Frontal cortex (tissue), 4 donors: ENCODE measurements around the gene MRGPRD. TPM values are rescaled to one million over a fixed set of nuclear protein-coding genes. Genes with fewer than 3 reads are reported as not detected.

Source experiments
- DNase-seq, 2 donors: peaks; one replicate each; pipeline ENCODE4 v3.0.0; 2012; ENCODE audit warnings: low spot score in 2 of 2
- FAIRE-seq: peaks from 2 replicates; lab custom pipeline; 2012; peaks lifted over from hg19 to GRCh38; lab: Jason Lieb, UNC
- total RNA-seq: library from RNA; depleted of rRNA; stranded (reverse); fragments of >200 nt; gene quantifications from one replicate; pipeline ENCODE4 v1.2.3, GENCODE V29; 2014
- donor health status: control.
- donor health status: control.
- donor health status: control.

MRGPRD gene
- total RNA-seq, 1 donor from 2014 or later: not detected

GRCh38 chr11:68935516-68936357, 45.0 kb downstream of the MRGPRD start:
- no peak for DNase-seq
- no peak for FAIRE-seq

DNA sequence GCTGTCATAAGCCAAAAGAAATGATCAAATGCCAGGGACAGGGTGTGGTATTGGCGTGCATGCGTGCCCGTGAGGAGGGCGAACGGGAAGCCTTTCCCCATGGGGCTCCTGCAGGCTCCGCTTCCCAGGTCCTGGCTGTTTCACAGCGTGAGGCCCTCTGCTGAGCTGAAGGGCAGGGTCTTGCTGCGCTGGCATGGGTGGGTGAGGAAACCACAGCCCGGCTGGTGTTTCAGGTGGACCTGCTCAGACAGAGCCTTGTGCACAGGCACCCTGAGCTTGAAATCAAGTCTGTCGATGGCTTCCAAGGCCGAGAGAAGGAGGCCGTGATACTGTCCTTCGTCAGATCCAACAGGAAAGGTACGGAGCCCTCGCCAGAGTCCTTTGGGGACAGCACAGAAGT, 45.7 kb downstream of the MRGPRD start:
- no peak for DNase-seq
- FAIRE-seq: no peak

DNA sequence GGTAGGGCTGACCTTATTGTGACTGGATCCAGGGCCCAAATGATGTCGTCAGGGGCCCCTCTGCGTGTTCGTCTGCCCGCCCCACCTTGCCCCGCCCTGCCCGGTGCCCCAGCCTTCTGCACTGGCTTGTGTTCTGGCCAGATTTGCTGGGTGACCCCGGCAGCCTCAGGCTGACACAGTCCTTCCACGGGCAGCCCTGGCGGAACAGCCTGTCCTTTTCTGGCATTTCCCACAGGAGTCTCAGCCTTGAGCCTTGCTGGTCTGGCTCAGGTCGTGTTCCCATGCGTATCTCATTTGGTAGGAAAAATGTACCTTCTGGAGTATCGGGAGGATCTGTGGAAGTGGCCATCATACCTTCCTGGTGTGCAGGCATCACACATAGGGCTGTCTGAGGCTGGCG, 46.1 kb downstream of the MRGPRD start:
- FAIRE-seq (no peak), DNase-seq (no peak)

DNA sequence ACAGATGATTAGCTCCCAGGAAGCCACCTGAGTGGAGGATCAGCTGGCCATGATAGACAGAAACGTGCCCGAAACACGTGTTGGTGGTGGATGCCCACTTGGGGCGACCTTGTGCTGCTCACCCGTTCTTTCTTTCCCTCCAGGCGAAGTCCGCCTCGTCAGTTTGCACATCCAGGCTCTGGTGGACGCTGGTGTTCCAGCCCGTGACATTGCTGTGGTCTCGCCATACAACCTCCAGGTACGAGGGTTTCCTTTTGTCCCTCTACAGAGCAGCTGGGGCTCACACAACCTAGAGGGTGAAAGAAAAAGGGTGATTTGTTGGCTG, 46.5 kb downstream of the MRGPRD start:
- DNase-seq (no peak), FAIRE-seq (no peak)

- DNase-seq (no peak), FAIRE-seq (no peak)
Observed at GRCh38 chr11:68933605-68934320, 47.0 kb downstream of the MRGPRD start.

DNA sequence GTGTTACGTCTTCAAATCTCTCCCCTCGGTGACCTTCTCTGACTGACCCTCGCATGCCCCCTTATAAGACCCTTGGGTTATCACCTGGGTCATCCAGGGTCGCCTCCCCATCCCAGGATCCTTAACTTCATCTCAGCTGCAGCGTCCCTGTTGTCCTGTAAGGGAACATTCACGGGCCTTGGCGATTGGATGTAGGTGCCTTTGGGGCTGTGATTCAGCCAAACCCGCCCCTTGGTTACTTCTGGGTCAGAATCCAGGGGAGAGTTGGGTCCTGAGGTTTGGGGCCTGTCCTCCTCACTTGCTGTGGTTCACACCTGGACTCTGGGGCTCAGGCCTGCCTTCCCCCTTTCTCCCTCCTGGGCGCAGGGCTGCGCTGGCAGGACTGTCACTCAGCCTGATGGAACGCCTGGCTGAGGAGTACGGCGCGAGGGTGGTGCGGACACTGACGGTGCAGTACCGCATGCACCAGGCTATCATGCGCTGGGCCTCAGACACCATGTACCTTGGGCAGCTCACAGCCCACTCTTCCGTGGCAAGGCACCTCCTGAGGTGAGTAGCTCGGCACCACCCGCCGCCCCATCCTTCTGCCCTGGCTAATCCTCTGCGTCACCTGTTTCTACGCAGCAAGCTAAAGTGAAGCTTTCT, 47.7 kb downstream of the MRGPRD start:
- no peak for DNase-seq
- FAIRE-seq: no peak

- FAIRE-seq (no peak), DNase-seq (no peak)
Observed at GRCh38 chr11:68932358-68932757, 48.4 kb downstream of the MRGPRD start.

DNA sequence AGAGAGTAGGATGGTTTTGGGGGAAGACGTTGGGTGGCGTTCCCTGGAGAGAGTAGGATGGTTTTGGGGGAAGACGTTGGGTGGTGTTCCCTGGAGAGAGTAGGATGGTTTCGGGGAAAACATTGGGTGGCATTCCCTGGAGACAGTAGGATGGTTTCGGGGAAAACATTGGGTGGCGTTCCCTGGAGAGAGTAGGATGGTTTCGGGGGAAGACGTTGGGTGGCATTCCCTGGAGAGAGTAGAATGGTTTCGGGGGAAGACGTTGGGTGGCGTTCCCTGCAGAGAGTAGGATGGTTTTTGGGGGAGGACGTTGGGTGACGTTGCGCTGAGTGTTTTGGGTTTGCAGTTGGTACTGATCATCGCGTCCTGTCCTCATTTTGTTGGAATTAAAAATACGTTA, 48.9 kb downstream of the MRGPRD start:
- DNase-seq (no peak), FAIRE-seq (no peak)

- DNase-seq (no peak), FAIRE-seq (no peak)
Observed at GRCh38 chr11:68930991-68931855, 49.6 kb downstream of the MRGPRD start.

Other genes starting within 250 kb of the MRGPRD start
- gene TESMIN, start 229.5 kb downstream of the MRGPRD start, total RNA-seq: 1.2 TPM
- 4.5 TPM for gene CPT1A, start 139.1 kb downstream of the MRGPRD start, total RNA-seq
- gene MRPL21, start 77.2 kb downstream of the MRGPRD start, total RNA-seq: 51.0 TPM
- 10.2 TPM for gene IGHMBP2, start 77.1 kb downstream of the MRGPRD start, total RNA-seq
- gene MRGPRF, start 32.3 kb upstream of the MRGPRD start, total RNA-seq: 1.2 TPM
- gene TPCN2, start 67.9 kb upstream of the MRGPRD start, total RNA-seq: 6.1 TPM
- 0.41 TPM for gene SMIM38, start 174.9 kb upstream of the MRGPRD start, total RNA-seq